BLaER1 (cell line): Measurements from ENCODE around the gene PIGP.
"Not testable (repeated sequence)": the region's sequence is repeated elsewhere in the genome, so short reads cannot be mapped to it uniquely, and the experiment has no call there.

Experiments used
- H3K27ac ChIP-seq: shearing (Covaris generic); formaldehyde crosslinking; 2 replicates; pipeline ENCODE4 v1.8.1; 2022
- H3K27me3 ChIP-seq: shearing (Covaris generic); formaldehyde crosslinking; 2 replicates; pipeline ENCODE4 v1.8.1; 2022
- H3K36me3 ChIP-seq: shearing (Covaris generic); formaldehyde crosslinking; 2 replicates; pipeline ENCODE4 v1.8.1; 2022
- H3K4me1 ChIP-seq: shearing (Covaris generic); formaldehyde crosslinking; 2 replicates; pipeline ENCODE4 v1.8.1; 2022
- H3K4me2 ChIP-seq: shearing (Covaris generic); formaldehyde crosslinking; 2 replicates; pipeline ENCODE4 v1.8.1; 2022
- H3K4me3 ChIP-seq: shearing (Covaris generic); formaldehyde crosslinking; 2 replicates; pipeline ENCODE4 v1.8.1; 2022
- H3K9ac ChIP-seq: shearing (Covaris generic); formaldehyde crosslinking; 2 replicates; pipeline ENCODE4 v1.8.1; 2022
- H3K9me3 ChIP-seq: shearing (Covaris generic); formaldehyde crosslinking; 2 replicates; pipeline ENCODE4 v1.8.1; 2022
- H4K20me1 ChIP-seq: shearing (Covaris generic); formaldehyde crosslinking; 2 replicates; pipeline ENCODE4 v1.8.1; 2022
- Cebpa-rat ChIP-seq: shearing (Covaris generic); IDR thresholded peaks from 2 replicates; pipeline ENCODE4 v1.8.1; 2022

Gene PIGP

GRCh38 chr21:37072988-37073416 is at the start of gene PIGP, which contains the start of gene TTC3:
TSS of gene PIGP (minus strand) at chr21:37073071. CDS start at chr21:37072515, 556 bp downstream.
TSS of gene TTC3 (plus strand) at chr21:37073254. CDS start at chr21:37087258, 14,004 bp downstream.
- Histone ChIP-seq H3K27ac (peak within 1 kb of the TSS; percentile 96), H3K4me1 (peaks cover 37% of the 10 kb centered on the region)
- TF ChIP-seq Cebpa-rat, result no peak

DNA sequence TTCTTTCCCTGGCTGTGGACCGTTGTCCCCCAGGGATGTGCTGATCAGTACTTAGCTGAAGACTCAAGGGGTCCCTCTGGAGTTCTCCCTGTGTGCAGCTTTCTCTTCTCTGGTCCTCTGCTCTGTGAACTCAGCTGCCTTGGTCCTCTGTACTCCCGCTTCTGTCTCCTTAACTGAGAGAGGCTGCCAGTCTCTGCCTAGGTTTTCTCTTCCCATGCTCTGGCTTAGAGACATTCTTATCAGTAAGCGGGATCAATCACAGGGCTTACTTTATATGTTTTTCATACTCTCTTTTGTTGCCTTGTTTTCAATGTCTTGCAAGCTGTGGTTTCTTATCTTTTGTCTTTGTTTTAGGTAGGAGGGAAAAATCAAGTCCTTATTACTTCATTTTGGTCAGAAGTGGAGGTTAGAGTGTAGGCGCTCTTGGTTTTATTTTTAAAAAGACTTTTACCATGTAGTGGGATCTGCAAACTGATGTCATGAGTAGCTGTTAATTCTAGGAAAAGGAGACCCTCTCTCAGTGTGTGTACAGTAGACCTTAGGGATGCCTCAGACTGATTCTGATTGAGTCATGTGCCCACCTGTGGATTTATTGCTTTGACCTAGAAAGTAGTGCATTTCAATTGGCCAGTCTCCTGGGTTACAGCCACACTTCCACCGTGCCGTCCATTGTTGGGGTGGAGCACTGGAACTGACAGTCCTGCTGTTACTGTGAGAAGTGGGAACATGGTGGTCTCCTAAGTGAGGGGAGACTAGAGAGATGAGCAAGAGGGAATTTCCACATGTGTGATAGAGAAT is 46.7 kb upstream of the PIGP start:
- Histone ChIP-seq H3K27me3 (no peaks in the 10 kb centered on the region), H3K4me3 (no peak overlapping the region), H3K4me1 (no peaks in the 10 kb centered on the region), H3K9me3 (no peaks in the 10 kb centered on the region), H3K27ac (no peak overlapping the region), H3K9ac (no peak overlapping the region), H4K20me1 (peaks cover 4% of the 10 kb centered on the region; the same call in 1 of the 2 replicates), H3K36me3 (peaks cover 69% of the 10 kb centered on the region), H3K4me2 (no peak overlapping the region)
- no peak for TF ChIP-seq Cebpa-rat

More at GRCh38 chr21:37072988-37073416, at the start of gene PIGP, which contains the start of gene TTC3:
- peak within 1 kb of the TSS; percentile 91 for H3K4me3 ChIP-seq
- peaks cover 23% of the 10 kb centered on the region for H4K20me1 ChIP-seq
- peaks cover 14% of the 10 kb centered on the region for H3K9me3 ChIP-seq
- H3K4me2 ChIP-seq, result peak within 1 kb of the TSS; percentile 95
- peak within 1 kb of the TSS; percentile 95 for H3K9ac ChIP-seq
- H3K36me3 ChIP-seq, result peaks cover 6% of the 10 kb centered on the region
- no peaks in the 10 kb centered on the region for H3K27me3 ChIP-seq

DNA sequence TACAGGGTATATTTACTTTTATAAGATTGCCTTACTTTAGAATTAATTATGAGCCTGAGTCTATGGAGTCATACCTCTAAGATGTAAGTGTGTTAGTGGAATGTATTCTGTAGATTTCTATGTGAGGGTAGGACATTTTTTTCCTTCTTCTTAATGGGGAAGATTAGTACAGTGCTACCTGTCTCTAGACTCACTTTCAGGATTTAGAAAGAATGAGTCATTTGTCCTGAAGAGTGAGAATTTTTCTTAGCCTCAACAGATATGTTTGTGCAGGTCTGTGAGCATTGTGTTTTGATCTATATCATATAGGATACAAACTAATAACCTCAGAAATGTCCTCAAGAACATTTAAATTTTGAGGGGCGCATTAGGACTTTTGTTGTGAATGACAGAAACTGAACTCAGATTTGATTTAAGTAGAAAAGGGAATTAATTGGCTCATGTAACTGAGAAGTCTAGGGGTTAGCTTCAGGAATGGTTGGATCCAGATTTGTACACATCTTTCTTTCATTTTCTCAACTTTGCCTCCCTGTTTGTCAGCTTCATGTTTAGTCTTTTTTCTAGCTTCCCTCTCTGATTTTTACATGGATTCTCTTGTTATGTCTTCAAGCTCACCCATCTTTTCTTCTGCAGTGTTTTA is 45.4 kb upstream of the PIGP start:
- Histone ChIP-seq H3K4me3 (no peak overlapping the region), H4K20me1 (peaks cover 4% of the 10 kb centered on the region; the same call in 1 of the 2 replicates), H3K4me2 (no peak overlapping the region)

GRCh38 chr21:37117204-37117603 is 44.3 kb upstream of the PIGP start:
- Histone ChIP-seq H3K9me3 (no peaks in the 10 kb centered on the region), H3K4me3 (no peak overlapping the region), H3K36me3 (peaks cover 45% of the 10 kb centered on the region), H3K27me3 (no peaks in the 10 kb centered on the region), H3K4me1 (no peaks in the 10 kb centered on the region), H3K27ac (no peak overlapping the region), H3K9ac (no peak overlapping the region), H4K20me1 (peaks cover 4% of the 10 kb centered on the region; the same call in 1 of the 2 replicates), H3K4me2 (no peak overlapping the region)
- no peak for TF ChIP-seq Cebpa-rat

More for the DNA sequence above, 45.4 kb upstream of the PIGP start:
- Histone ChIP-seq H3K27ac (no peak overlapping the region), H3K27me3 (no peaks in the 10 kb centered on the region), H3K9ac (no peak overlapping the region), H3K9me3 (no peaks in the 10 kb centered on the region), H3K36me3 (peaks cover 56% of the 10 kb centered on the region), H3K4me1 (no peaks in the 10 kb centered on the region)
- no peak for TF ChIP-seq Cebpa-rat

- H3K9ac ChIP-seq, result not testable (repeated sequence)
Observed at GRCh38 chr21:37116459-37116858, 43.6 kb upstream of the PIGP start.

GRCh38 chr21:37114301-37114700 is 41.4 kb upstream of the PIGP start:
- H3K4me2 ChIP-seq, H3K4me1 ChIP-seq, H3K9ac ChIP-seq: not testable (repeated sequence)

More at GRCh38 chr21:37116459-37116858, 43.6 kb upstream of the PIGP start:
- H3K27me3 ChIP-seq, H3K4me1 ChIP-seq, H3K4me3 ChIP-seq, H3K27ac ChIP-seq, H4K20me1 ChIP-seq, H3K9me3 ChIP-seq, H3K4me2 ChIP-seq: not testable (repeated sequence)
- H3K36me3 ChIP-seq, result peaks cover 45% of the 10 kb centered on the region

GRCh38 chr21:37111029-37111428 is 38.2 kb upstream of the PIGP start:
- not testable (repeated sequence) for H3K9ac ChIP-seq, H3K27ac ChIP-seq, H3K27me3 ChIP-seq, H3K4me1 ChIP-seq, H4K20me1 ChIP-seq, H3K4me3 ChIP-seq, H3K4me2 ChIP-seq
- H3K9me3 ChIP-seq, result peaks cover 41% of the 10 kb centered on the region
- H3K36me3 ChIP-seq, result peaks cover 38% of the 10 kb centered on the region

More at GRCh38 chr21:37114301-37114700, 41.4 kb upstream of the PIGP start:
- Histone ChIP-seq H3K36me3 (peaks cover 26% of the 10 kb centered on the region), H3K9me3 (peaks cover 11% of the 10 kb centered on the region)
- H4K20me1 ChIP-seq, H3K27me3 ChIP-seq, H3K27ac ChIP-seq, H3K4me3 ChIP-seq: not testable (repeated sequence)

DNA sequence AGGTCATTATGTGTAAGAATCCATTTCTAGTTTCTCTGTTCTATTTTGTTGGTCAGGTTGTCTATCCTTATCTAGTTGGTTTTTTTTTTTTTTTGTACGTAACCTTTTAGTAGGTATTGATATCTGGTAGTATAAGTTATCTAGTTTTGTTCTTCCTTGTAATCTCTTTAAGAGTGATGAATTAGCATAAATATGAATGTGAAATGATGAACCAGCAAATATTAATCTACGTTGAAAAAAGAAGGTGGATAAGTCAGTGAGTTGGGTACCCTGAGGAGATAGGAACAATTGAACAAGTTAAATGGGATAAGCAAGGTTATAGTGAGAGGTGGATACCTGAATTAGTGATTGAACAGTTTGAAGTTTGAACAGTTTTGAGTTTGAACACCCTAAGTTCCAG is 34.1 kb upstream of the PIGP start:
- H4K20me1 ChIP-seq, result no peaks in the 10 kb centered on the region
- H3K9me3 ChIP-seq, result peaks cover 47% of the 10 kb centered on the region
- no peaks in the 10 kb centered on the region for H3K4me1 ChIP-seq
- H3K36me3 ChIP-seq, result peaks cover 59% of the 10 kb centered on the region
- no peak overlapping the region for H3K9ac ChIP-seq
- H3K4me2 ChIP-seq, result no peak overlapping the region
- no peak overlapping the region for H3K27ac ChIP-seq
- no peak overlapping the region for H3K4me3 ChIP-seq
- no peaks in the 10 kb centered on the region for H3K27me3 ChIP-seq
- TF ChIP-seq Cebpa-rat, result no peak

DNA sequence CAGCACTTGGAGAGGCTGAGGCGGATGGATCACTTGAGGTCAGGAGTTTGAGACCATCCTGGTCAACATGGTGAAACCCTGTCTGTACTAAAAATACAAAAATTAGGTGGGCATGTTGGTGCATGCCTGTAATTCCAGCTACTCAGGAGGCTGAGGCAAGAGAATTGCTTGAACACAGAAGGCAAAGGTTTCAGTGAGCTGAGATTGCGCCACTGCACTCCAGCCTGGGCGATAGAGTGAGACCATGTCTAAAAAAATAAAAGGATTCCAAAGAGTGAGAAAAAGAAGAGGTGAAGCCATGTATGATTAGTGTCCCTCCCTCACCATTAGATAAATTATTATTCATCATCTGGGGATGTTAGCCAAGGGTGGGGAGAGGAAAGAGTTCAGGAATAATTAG is 29.9 kb upstream of the PIGP start:
- not testable (repeated sequence) for H3K4me2 ChIP-seq, H3K4me3 ChIP-seq, H3K4me1 ChIP-seq, H4K20me1 ChIP-seq, H3K27me3 ChIP-seq, H3K9ac ChIP-seq, H3K27ac ChIP-seq
- H3K9me3 ChIP-seq, result peaks cover 21% of the 10 kb centered on the region
- H3K36me3 ChIP-seq, result peaks cover 74% of the 10 kb centered on the region

DNA sequence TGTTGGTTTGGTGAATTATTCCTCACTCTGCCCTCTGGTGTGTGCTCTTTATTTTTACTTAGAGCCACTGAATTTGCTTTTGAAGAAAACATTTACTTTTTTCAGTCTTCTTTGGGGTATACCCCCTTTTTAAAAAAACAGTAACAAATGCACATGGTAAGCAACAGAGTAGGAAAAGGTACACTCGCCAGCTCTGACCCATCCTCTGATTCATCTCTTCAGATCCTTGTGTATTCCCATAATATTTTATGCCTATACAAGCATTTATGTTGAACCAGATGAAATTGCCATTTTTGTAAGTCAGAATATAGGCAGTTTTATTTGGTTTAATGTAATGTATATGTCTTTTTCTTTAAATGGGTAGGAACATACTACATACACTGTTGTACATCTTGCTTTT is 28.5 kb upstream of the PIGP start:
- Histone ChIP-seq H3K36me3 (peaks cover 73% of the 10 kb centered on the region), H4K20me1 (no peaks in the 10 kb centered on the region), H3K9me3 (peaks cover 7% of the 10 kb centered on the region), H3K27ac (no peak overlapping the region), H3K9ac (no peak overlapping the region), H3K4me1 (no peaks in the 10 kb centered on the region), H3K27me3 (no peaks in the 10 kb centered on the region), H3K4me2 (no peak overlapping the region), H3K4me3 (no peak overlapping the region)
- no peak for TF ChIP-seq Cebpa-rat
